ENCODE results near the gene DISC1.

GRCh38 chr1:231926340-231926739 lies 299.8 kb downstream of the DISC1 start:
- TF ChIP-seq CTCF (conservative IDR thresholded peaks at IDR 0.05) (no peak), ZFX (IDR thresholded peaks at IDR 0.05) (no peak)
